Glutamatergic neuron (in vitro differentiated cells): Measurements from ENCODE around the gene SPOCK1. TPM values are rescaled to one million over a fixed set of nuclear protein-coding genes. Genes with fewer than 3 reads are reported as not detected.
A peak's percentile ranks its signal among the peaks of the same experiment; 100 is the strongest.

Experiments
- DNase-seq: peaks from one replicate; pipeline ENCODE4 v3.0.0; 2022
- H3K27ac Mint-ChIP-seq: one replicate; pipeline ENCODE4 v1.8.0; 2020; ENCODE audit warnings: mild to moderate bottlenecking, mixed read lengths, inconsistent platforms; ENCODE audit not compliant: unreplicated experiment
- H3K27me3 Mint-ChIP-seq: one replicate; pipeline ENCODE4 v1.8.0; 2020; ENCODE audit warnings: mild to moderate bottlenecking, moderate library complexity, mixed read lengths, inconsistent platforms; ENCODE audit not compliant: unreplicated experiment
- H3K36me3 Mint-ChIP-seq: one replicate; pipeline ENCODE4 v1.8.0; 2020; ENCODE audit warnings: mild to moderate bottlenecking, mixed read lengths, inconsistent platforms; ENCODE audit not compliant: unreplicated experiment
- H3K4me1 Mint-ChIP-seq: one replicate; pipeline ENCODE4 v1.8.0; 2020; ENCODE audit warnings: mild to moderate bottlenecking, low read depth, mixed read lengths, inconsistent platforms; ENCODE audit not compliant: unreplicated experiment
- H3K4me3 Mint-ChIP-seq: one replicate; pipeline ENCODE4 v1.8.0; 2020; ENCODE audit warnings: mild to moderate bottlenecking, mixed read lengths, inconsistent platforms; ENCODE audit not compliant: unreplicated experiment
- H3K9me3 Mint-ChIP-seq: one replicate; pipeline ENCODE4 v1.8.0; 2020; ENCODE audit warnings: mild to moderate bottlenecking, moderate library complexity, mixed read lengths, inconsistent platforms; ENCODE audit not compliant: unreplicated experiment
- total RNA-seq: library from RNA; stranded (reverse); fragmentation: NEBNext Ultra II Directional; extraction: Animal tissue kit (Norgen Biotek cat#: 25700); gene quantifications from one replicate; pipeline ENCODE4 v1.2.1, GENCODE V29; 2021; ENCODE audit not compliant: unreplicated experiment
- TF ChIP-seq, protein P1 (sequence below): fragments of 200-600 bp; sonication (generic); IDR thresholded peaks from one replicate; pipeline ENCODE4 v1.5.0; 2021; ENCODE audit not compliant: partially characterized antibody, unreplicated experiment

The SPOCK1 gene
- total RNA-seq, 1 donor from 2014 or later, result 25.4 TPM

DNA sequence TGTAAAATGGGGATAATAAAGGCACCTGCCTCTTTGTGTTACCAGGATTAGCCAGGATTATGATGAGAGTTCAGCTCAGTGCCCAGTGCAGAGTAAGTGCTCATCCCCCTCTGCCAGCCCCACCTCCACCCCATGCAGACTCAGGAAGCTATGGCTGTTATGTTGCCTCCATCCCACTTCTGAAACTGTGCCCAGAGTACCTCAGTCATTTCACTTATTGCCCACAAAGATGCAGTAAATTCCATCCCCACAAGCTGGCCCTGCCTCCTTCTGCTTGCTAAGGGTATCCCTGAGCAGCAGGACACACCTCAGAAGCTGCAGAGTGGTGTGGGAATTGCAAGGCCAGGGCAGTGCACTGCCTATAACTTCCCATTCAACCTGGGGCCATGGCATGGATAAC is 415.1 kb downstream of the SPOCK1 start:
- TF ChIP-seq, protein P1, sequence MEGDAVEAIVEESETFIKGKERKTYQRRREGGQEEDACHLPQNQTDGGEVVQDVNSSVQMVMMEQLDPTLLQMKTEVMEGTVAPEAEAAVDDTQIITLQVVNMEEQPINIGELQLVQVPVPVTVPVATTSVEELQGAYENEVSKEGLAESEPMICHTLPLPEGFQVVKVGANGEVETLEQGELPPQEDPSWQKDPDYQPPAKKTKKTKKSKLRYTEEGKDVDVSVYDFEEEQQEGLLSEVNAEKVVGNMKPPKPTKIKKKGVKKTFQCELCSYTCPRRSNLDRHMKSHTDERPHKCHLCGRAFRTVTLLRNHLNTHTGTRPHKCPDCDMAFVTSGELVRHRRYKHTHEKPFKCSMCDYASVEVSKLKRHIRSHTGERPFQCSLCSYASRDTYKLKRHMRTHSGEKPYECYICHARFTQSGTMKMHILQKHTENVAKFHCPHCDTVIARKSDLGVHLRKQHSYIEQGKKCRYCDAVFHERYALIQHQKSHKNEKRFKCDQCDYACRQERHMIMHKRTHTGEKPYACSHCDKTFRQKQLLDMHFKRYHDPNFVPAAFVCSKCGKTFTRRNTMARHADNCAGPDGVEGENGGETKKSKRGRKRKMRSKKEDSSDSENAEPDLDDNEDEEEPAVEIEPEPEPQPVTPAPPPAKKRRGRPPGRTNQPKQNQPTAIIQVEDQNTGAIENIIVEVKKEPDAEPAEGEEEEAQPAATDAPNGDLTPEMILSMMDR, result no peak
- Mint-ChIP-seq H3K9me3 (peaks cover 3% of the 10 kb centered on the region), H3K27ac (no peak overlapping the region), H3K4me3 (no peak overlapping the region), H3K27me3 (peaks cover 4% of the 10 kb centered on the region), H3K36me3 (no peaks in the 10 kb centered on the region), H3K4me1 (peaks cover 8% of the 10 kb centered on the region)
- DNase-seq, result no peak

- Mint-ChIP-seq H3K4me3 (no peak overlapping the region), H3K4me1 (peaks cover 8% of the 10 kb centered on the region), H3K27ac (no peak overlapping the region), H3K9me3 (peaks cover 3% of the 10 kb centered on the region), H3K36me3 (no peaks in the 10 kb centered on the region), H3K27me3 (peaks cover 4% of the 10 kb centered on the region)
- DNase-seq, result no peak
- TF ChIP-seq, protein P1, result no peak
Measured at GRCh38 chr5:137082951-137083350, 416.2 kb downstream of the SPOCK1 start.

- H3K27me3 Mint-ChIP-seq, result peaks cover 4% of the 10 kb centered on the region
- TF ChIP-seq, protein P1, result no peak
- DNase-seq, result no peak
Measured at GRCh38 chr5:137078171-137078665, 420.9 kb downstream of the SPOCK1 start.

DNA sequence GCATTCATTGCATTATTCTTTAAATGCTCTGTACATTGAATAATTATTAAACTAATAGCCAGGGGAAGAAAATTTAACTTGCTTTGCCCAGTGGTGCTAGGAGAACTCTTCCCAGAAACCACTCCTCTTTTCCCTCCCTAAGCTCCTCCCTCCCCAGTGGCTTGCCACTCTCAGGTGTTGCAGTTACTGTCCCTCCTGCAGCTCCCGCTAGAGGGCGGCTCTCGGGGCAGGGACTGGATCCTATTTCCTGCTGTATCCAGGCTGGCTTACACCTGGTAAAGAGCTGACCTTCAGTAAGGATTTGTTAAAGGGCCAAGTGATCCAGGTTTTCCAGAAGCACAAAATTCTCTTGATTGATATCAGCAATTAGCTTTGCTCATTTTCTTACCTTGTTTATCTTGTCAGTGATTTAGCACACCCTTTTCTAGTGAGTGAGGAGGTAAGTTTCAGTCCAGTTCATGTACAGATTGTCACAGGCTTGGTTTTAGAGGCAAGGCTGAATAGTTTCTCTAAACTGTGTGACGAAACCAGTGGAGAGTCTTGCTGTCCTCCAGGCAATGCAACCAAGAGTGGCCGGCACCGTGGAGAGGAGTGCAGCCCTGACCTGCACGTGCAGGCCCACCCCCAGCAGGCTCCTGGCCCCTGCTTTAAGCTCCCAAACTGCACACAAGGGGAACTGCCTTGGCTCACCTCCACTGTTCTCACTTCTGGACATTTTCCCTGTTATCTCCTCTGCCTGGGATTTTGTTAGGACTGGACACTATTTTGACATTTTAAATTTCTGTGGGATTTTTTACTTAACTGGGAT is 423.8 kb downstream of the SPOCK1 start:
- Mint-ChIP-seq H3K36me3 (no peaks in the 10 kb centered on the region), H3K4me1 (peaks cover 2% of the 10 kb centered on the region), H3K27ac (no peak overlapping the region), H3K9me3 (peaks cover 2% of the 10 kb centered on the region), H3K27me3 (peaks cover 2% of the 10 kb centered on the region), H3K4me3 (no peak overlapping the region)
- TF ChIP-seq, protein P1, result peak; percentile 78
- DNase-seq, result peak; percentile 85

More at GRCh38 chr5:137078171-137078665, 420.9 kb downstream of the SPOCK1 start:
- peaks cover 2% of the 10 kb centered on the region for H3K9me3 Mint-ChIP-seq
- H3K36me3 Mint-ChIP-seq, result no peaks in the 10 kb centered on the region
- no peak overlapping the region for H3K4me3 Mint-ChIP-seq
- peaks cover 8% of the 10 kb centered on the region for H3K4me1 Mint-ChIP-seq
- H3K27ac Mint-ChIP-seq, result no peak overlapping the region

DNA sequence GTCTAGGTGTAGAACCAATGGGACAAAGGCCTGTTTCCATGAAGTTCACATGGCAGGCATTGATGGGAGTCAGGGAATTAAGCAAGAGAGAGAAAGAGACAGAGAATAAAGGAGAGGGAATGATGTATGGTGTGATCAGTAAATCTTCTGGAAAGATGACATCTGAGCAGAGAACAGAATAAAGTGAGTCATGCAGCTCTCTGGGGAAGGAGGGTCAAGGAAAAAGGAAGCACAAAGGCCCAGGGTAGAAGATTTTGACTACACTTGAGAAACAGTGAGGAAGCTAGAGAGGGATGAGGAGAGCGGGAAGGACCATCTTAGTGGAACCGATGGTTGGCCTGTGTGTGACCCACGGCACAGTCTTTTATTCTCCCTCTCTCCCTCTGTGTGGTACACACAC is 425.9 kb downstream of the SPOCK1 start:
- H3K4me1 Mint-ChIP-seq, result no peaks in the 10 kb centered on the region
- H3K27me3 Mint-ChIP-seq, result no peaks in the 10 kb centered on the region
- H3K27ac Mint-ChIP-seq, result no peak overlapping the region
- H3K9me3 Mint-ChIP-seq, result peaks cover 2% of the 10 kb centered on the region
- H3K4me3 Mint-ChIP-seq, result no peak overlapping the region
- H3K36me3 Mint-ChIP-seq, result no peaks in the 10 kb centered on the region
- no peak for DNase-seq
- TF ChIP-seq, protein P1, result no peak
